Sigmoid colon (tissue), 7 donors: Measurements from ENCODE around the gene TSPO. TPM values are rescaled to one million over a fixed set of nuclear protein-coding genes. Genes with fewer than 3 reads are reported as not detected.
A peak's percentile ranks its signal among the peaks of the same experiment; 100 is the strongest.

ENCODE experiments used
- DNase-seq: peaks from one replicate; pipeline ENCODE4 v3.0.0-alpha.2; 2019
- H3K27ac ChIP-seq, 4 donors: fragments of 200-600 bp; sonication (generic); one replicate each; pipeline ENCODE4 v1.5.1; 2016 to 2019; ENCODE audit warnings: mild to moderate bottlenecking in 1 of 4
- H3K27me3 ChIP-seq, 3 donors: fragments of 200-600 bp; sonication (generic); one replicate each; pipeline ENCODE4 v1.5.1; 2019; ENCODE audit warnings: mild to moderate bottlenecking in 1 of 3
- H3K36me3 ChIP-seq, 4 donors: fragments of 200-600 bp; sonication (generic); one replicate each; pipeline ENCODE4 v1.5.1; 2016 to 2019
- H3K4me1 ChIP-seq, 4 donors: fragments of 200-600 bp; sonication (generic); one replicate each; pipeline ENCODE4 v1.5.1; 2017 to 2019
- H3K4me3 ChIP-seq, 4 donors: fragments of 200-600 bp; sonication (generic); one replicate each; pipeline ENCODE4 v1.5.1; 2017 to 2019; ENCODE audit warnings: mild to moderate bottlenecking in 2 of 4, moderate library complexity in 1 of 4
- H3K9me3 ChIP-seq, 4 donors: fragments of 200-600 bp in 3 of 4; sonication (generic) in 3 of 4; one replicate each; pipeline versions ENCODE4 v1.5.1 to v1.6.1; 2013 to 2019
- CTCF ChIP-seq, 4 experiments: fragments of 450-650 bp in 3 of 4; fragments of 200-600 bp in 1 of 4; IDR thresholded peaks; one replicate each; pipeline ENCODE4 v1.5.1; 2016 to 2019; ENCODE audit warnings: antibody characterized with exemption in 4 of 4, mild to moderate bottlenecking in 3 of 4, moderate library complexity in 2 of 4
- EP300 ChIP-seq, 4 donors: sonication (generic); formaldehyde crosslinking; IDR thresholded peaks; one replicate each; pipeline ENCODE4 v1.6.1; 2017; ENCODE audit warnings: antibody characterized with exemption in 4 of 4
- POLR2A ChIP-seq, 2 donors: fragments of 450-650 bp; IDR thresholded peaks; one replicate each; pipeline ENCODE4 v1.6.1; 2016; ENCODE audit warnings: antibody characterized with exemption in 2 of 2, mild to moderate bottlenecking in 2 of 2, moderate library complexity in 2 of 2
- POLR2AphosphoS5 ChIP-seq, 4 donors: sonication (generic); formaldehyde crosslinking; IDR thresholded peaks; one replicate each; pipeline ENCODE4 v1.6.1; 2017; ENCODE audit warnings: antibody characterized with exemption in 4 of 4
- WGBS, 2 donors: extraction: QIAGEN DNeasy Blood & Tissue Kit; methylation state at CpG; one replicate each; pipeline ENCODE4 v1.1.7; 2013; 5-methylcytosine and 5-hydroxymethylcytosine counted together
- intact Hi-C: fragments of 100-400 bp; cut with DNase I; formaldehyde crosslinking; loops from one replicate; pipeline ENCODE4 v1.15.1; 2023
- polyA plus RNA-seq, 3 donors: library from polyadenylated mRNA; stranded (reverse); fragments of 200-250 nt; gene quantifications; one replicate each; pipeline ENCODE4 v1.2.3, GENCODE V29; 2013
- total RNA-seq, 4 donors: library from RNA; depleted of rRNA; stranded (reverse); fragments of >200 nt; gene quantifications; one replicate each; pipeline ENCODE4 v1.1.0, GENCODE V29; 2016
- donor health status: healthy with polysubstance abuse.
- donor health status: Bipolar disorder and iron deficiency.
- donor health status: healthy.

The TSPO gene
- total and polyA plus RNA-seq, 7 donors: 126 to 513 (median 219) TPM

- no peak for DNase-seq
- intact Hi-C loops: no loop called here
- Histone ChIP-seq H3K4me3 (peak within 1 kb of the TSS; percentile 23 to 53 (median 44)), H3K27ac (no peak within 1 kb of the TSS), H3K36me3 (no peaks in the 10 kb centered on the region), H3K4me1 (peaks cover 0 to 22% (median 19%) of the 10 kb centered on the region in 4 donors), H3K9me3 (no peaks in the 10 kb centered on the region), H3K27me3 (peaks cover 27 to 64% (median 58%) of the 10 kb centered on the region in 3 donors)
- TF ChIP-seq CTCF (IDR thresholded peaks at IDR 0.05): no peak
- no peak for TF ChIP-seq POLR2A (IDR thresholded peaks at IDR 0.05)
- no peak for TF ChIP-seq EP300 (IDR thresholded peaks at IDR 0.05)
- no peak for TF ChIP-seq POLR2AphosphoS5 (IDR thresholded peaks at IDR 0.05)
- 0% methylated on average over 49 of the region's 49 CpGs for WGBS, 2 donors
Observed at GRCh38 chr22:43110444-43110926, 40.9 kb upstream of the TSPO start, which contains the start of gene BIK. TSS of gene BIK (plus strand) at chr22:43110750. CDS start at chr22:43124023, 13,273 bp downstream.

- H3K9me3 ChIP-seq: no peaks in the 10 kb centered on the region
- H3K27me3 ChIP-seq: peaks cover 27 to 70% (median 58%) of the 10 kb centered on the region in 3 donors
- H3K27ac ChIP-seq: no peak overlapping the region
- no peak for DNase-seq
- H3K36me3 ChIP-seq: no peaks in the 10 kb centered on the region
- peak overlapping the region; percentile 23 to 53 (median 44) for H3K4me3 ChIP-seq
- TF ChIP-seq POLR2AphosphoS5 (IDR thresholded peaks at IDR 0.05) (no peak), CTCF (IDR thresholded peaks at IDR 0.05) (no peak), EP300 (IDR thresholded peaks at IDR 0.05) (no peak), POLR2A (IDR thresholded peaks at IDR 0.05) (no peak)
- intact Hi-C loops: no loop called here
- 1 to 2% methylated on average over 86 of the region's 86 CpGs for WGBS, 2 donors
- peaks cover 0 to 22% (median 19%) of the 10 kb centered on the region in 4 donors for H3K4me1 ChIP-seq
Observed at GRCh38 chr22:43110927-43111623, 40.3 kb upstream of the TSPO start.

- no peak for DNase-seq
- no peak for TF ChIP-seq EP300 (IDR thresholded peaks at IDR 0.05)
- TF ChIP-seq POLR2AphosphoS5 (IDR thresholded peaks at IDR 0.05): no peak
- no peak for TF ChIP-seq CTCF (IDR thresholded peaks at IDR 0.05)
- no peak for TF ChIP-seq POLR2A (IDR thresholded peaks at IDR 0.05)
- Histone ChIP-seq H3K4me1 (peaks cover 0 to 22% (median 19%) of the 10 kb centered on the region in 4 donors), H3K36me3 (no peaks in the 10 kb centered on the region), H3K9me3 (no peaks in the 10 kb centered on the region), H3K27me3 (peaks cover 27 to 80% (median 58%) of the 10 kb centered on the region in 3 donors), H3K4me3 (no peak overlapping the region), H3K27ac (no peak overlapping the region)
- intact Hi-C loops: no loop called here
- WGBS, 2 donors: 48 to 53% methylated on average over 13 of the region's 13 CpGs
Observed at GRCh38 chr22:43113526-43114251, 37.7 kb upstream of the TSPO start.

GRCh38 chr22:43114958-43115357 lies 36.4 kb upstream of the TSPO start:
- peaks cover 24 to 71% (median 54%) of the 10 kb centered on the region in 3 donors for H3K27me3 ChIP-seq
- peaks cover 0 to 19% (median 18%) of the 10 kb centered on the region in 4 donors for H3K4me1 ChIP-seq
- intact Hi-C loops: no loop called here
- no peak for DNase-seq
- WGBS, 2 donors: 12 to 48% methylated on average over 5 of the region's 5 CpGs
- no peaks in the 10 kb centered on the region for H3K36me3 ChIP-seq
- no peak overlapping the region for H3K4me3 ChIP-seq
- H3K9me3 ChIP-seq: no peaks in the 10 kb centered on the region
- H3K27ac ChIP-seq: no peak overlapping the region
- TF ChIP-seq CTCF (IDR thresholded peaks at IDR 0.05) (no peak), POLR2AphosphoS5 (IDR thresholded peaks at IDR 0.05) (no peak), EP300 (IDR thresholded peaks at IDR 0.05) (no peak), POLR2A (IDR thresholded peaks at IDR 0.05) (peak in 1 of 2 donors; percentile 13)
